A549 treated with CORT108297 at 1 μM for 4 hours (cell line): ENCODE data around the gene RPS6KA4. TPM values are rescaled to one million over a fixed set of nuclear protein-coding genes. Genes with fewer than 3 reads are reported as not detected.

ENCODE experiments used
- total RNA-seq: library from RNA; stranded (reverse); fragments of 200-300 nt; extraction: Qiagen RNA extraction; gene quantifications from 5 replicates; pipeline ENCODE4 v1.2.3, GENCODE V29; 2022

The RPS6KA4 gene
- total RNA-seq = 51.0 to 71.6 TPM (median 67.7 TPM) in 5 replicates

GRCh38 chr11:64358907-64359711 lies at the start of gene RPS6KA4:
Gene RPS6KA4, plus strand, starts transcription at chr11:64359162. Its CDS starts 74 bp downstream, at chr11:64359236.

GRCh38 chr11:64317325-64317960 lies 41.5 kb upstream of the RPS6KA4 start, which contains the start of gene TRMT112:
Gene TRMT112, minus strand, starts transcription at chr11:64317559. Its CDS starts 33 bp downstream, at chr11:64317526.

GRCh38 chr11:64317961-64318765 lies 40.8 kb upstream of the RPS6KA4 start, which contains the start of gene PRDX5:
Gene PRDX5, plus strand, starts transcription at chr11:64318121. Its CDS starts 95 bp downstream, at chr11:64318216.

DNA sequence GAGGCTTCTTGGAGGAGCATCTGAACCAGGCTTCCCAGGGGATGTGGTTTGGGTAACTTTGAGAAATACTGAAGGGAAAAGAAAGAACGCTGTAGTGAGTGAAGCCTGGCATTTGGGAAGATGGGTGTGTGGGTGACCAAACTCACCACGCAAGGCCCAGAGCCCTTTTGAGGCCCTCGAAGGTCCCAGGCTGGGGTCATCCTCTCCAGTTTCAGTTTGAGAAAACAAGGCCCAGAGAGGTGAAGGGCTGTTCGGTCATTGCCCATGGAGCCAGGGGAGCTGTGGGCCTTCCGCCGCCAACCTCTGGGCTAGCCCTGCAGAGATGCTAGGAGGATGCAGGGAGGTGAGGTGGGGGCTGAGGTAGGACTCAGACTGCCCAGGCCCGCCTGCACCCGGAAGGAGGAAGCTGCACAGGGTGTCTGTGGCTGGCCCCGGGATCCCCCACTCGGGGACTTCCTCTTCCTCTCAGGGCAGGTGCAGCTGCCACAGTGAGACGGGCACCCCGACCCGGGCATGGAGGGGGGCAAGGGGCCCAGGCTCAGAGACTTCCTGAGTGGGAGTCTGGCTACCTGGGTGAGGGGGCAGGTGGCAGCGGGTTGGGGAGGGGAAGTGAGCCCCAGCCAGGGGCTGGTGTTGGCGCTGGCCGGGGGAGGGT lies 19.1 kb upstream of the RPS6KA4 start, which contains the start of gene CCDC88B:
TSS of gene CCDC88B (plus strand) at position 451 of the 655 bp plus-strand sequence. CDS start at position 514, 63 bp downstream.

Other genes starting within 250 kb of the RPS6KA4 start
- 6.1 to 14.8 TPM (median 13.6 TPM) in 5 replicates for gene MACROD1, start 193.0 kb upstream of the RPS6KA4 start, total RNA-seq
- gene STIP1, start 173.0 kb upstream of the RPS6KA4 start, total RNA-seq = 242 to 294 TPM (median 250 TPM) in 5 replicates
- 0.87 to 4.3 TPM (median 1.5 TPM) in 5 replicates for gene FERMT3, start 152.4 kb upstream of the RPS6KA4 start, total RNA-seq
- 18.8 to 29.6 TPM (median 28.4 TPM) in 5 replicates for gene TRPT1, start 133.0 kb upstream of the RPS6KA4 start, total RNA-seq
- 32.7 to 41.9 TPM (median 40.5 TPM) in 5 replicates for gene NUDT22, start 132.9 kb upstream of the RPS6KA4 start, total RNA-seq
- gene DNAJC4, start 128.6 kb upstream of the RPS6KA4 start, total RNA-seq = 18.5 to 24.0 TPM (median 23.4 TPM) in 5 replicates
- gene VEGFB, start 124.6 kb upstream of the RPS6KA4 start, total RNA-seq = 35.3 to 52.8 TPM (median 49.7 TPM) in 5 replicates
- 121 to 143 TPM (median 138 TPM) in 5 replicates for gene FKBP2, start 118.1 kb upstream of the RPS6KA4 start, total RNA-seq
- gene PPP1R14B, start 112.2 kb upstream of the RPS6KA4 start, total RNA-seq = 222 to 403 TPM (median 372 TPM) in 5 replicates
- gene PLCB3, start 107.6 kb upstream of the RPS6KA4 start, total RNA-seq = 16.6 to 25.5 TPM (median 23.1 TPM) in 5 replicates
- 74.5 to 102 TPM (median 92.9 TPM) in 5 replicates for gene BAD, start 74.5 kb upstream of the RPS6KA4 start, total RNA-seq
- gene GPR137, start 73.3 kb upstream of the RPS6KA4 start, total RNA-seq = 33.2 to 57.0 TPM (median 50.5 TPM) in 5 replicates
- gene KCNK4, start 67.9 kb upstream of the RPS6KA4 start, total RNA-seq = 0.07 to 0.10 TPM (median 0.09 TPM) in 3 of 5 replicates, not detected in the others
- 2.2 to 3.2 TPM (median 2.7 TPM) in 5 replicates for gene CATSPERZ, start 58.8 kb upstream of the RPS6KA4 start, total RNA-seq
- 38.9 to 67.0 TPM (median 66.2 TPM) in 5 replicates for gene ESRRA, start 53.6 kb upstream of the RPS6KA4 start, total RNA-seq
- gene TRMT112, start 41.6 kb upstream of the RPS6KA4 start, total RNA-seq = 420 to 490 TPM (median 440 TPM) in 5 replicates
- 388 to 493 TPM (median 487 TPM) in 5 replicates for gene PRDX5, start 41.0 kb upstream of the RPS6KA4 start, total RNA-seq
- gene CCDC88B, start 19.0 kb upstream of the RPS6KA4 start, total RNA-seq = 10.4 to 14.4 TPM (median 12.6 TPM) in 5 replicates
- 0.05 to 0.16 TPM (median 0.10 TPM) in 4 of 5 replicates, not detected in the other for gene SLC22A11, start 196.8 kb downstream of the RPS6KA4 start, total RNA-seq
- gene SLC22A12, start 232.1 kb downstream of the RPS6KA4 start, total RNA-seq = not detected in 5 replicates